GM23248 (cell line): ENCODE measurements around the gene MORC2. TPM values are rescaled to one million over a fixed set of nuclear protein-coding genes. Genes with fewer than 3 reads are reported as not detected.

Source experiments
- DNase-seq: peaks from one replicate; pipeline ENCODE4 v3.0.0-alpha.2; 2015
- H2AFZ ChIP-seq: fragments of 200-600 bp; sonication (generic); 2 replicates; pipeline ENCODE4 v1.6.1; 2016; ENCODE audit warnings: antibody characterized with exemption
- H3F3A ChIP-seq: fragments of 200-600 bp; sonication (generic); 2 replicates; pipeline ENCODE4 v1.6.1; 2016; ENCODE audit warnings: mild to moderate bottlenecking, antibody characterized with exemption, mixed run types; ENCODE audit not compliant: insufficient read depth
- H3K27ac ChIP-seq: fragments of 200-600 bp; sonication (generic); 2 replicates; pipeline ENCODE4 v1.5.1; 2016; ENCODE audit warnings: mild to moderate bottlenecking
- H3K27me3 ChIP-seq: fragments of 200-600 bp; sonication (generic); replicated peaks from 2 replicates; pipeline ENCODE4 v1.6.1; 2016; ENCODE audit warnings: mild to moderate bottlenecking; ENCODE audit not compliant: insufficient read depth
- H3K36me3 ChIP-seq: fragments of 200-600 bp; sonication (generic); 2 replicates; pipeline ENCODE4 v1.6.1; 2016; ENCODE audit warnings: low read depth, mild to moderate bottlenecking
- H3K4me1 ChIP-seq: fragments of 200-600 bp; sonication (generic); 2 replicates; pipeline ENCODE4 v1.6.1; 2016; ENCODE audit warnings: mild to moderate bottlenecking; ENCODE audit not compliant: insufficient read depth
- H3K4me2 ChIP-seq: fragments of 200-600 bp; sonication (generic); one replicate; pipeline ENCODE4 v1.6.1; 2016; ENCODE audit warnings: mild to moderate bottlenecking; ENCODE audit not compliant: unreplicated experiment
- H3K4me3 ChIP-seq: fragments of 200-600 bp; sonication (generic); 2 replicates; pipeline ENCODE4 v1.5.1; 2016; ENCODE audit warnings: mild to moderate bottlenecking
- H3K79me2 ChIP-seq: fragments of 200-600 bp; sonication (generic); 2 replicates; pipeline ENCODE4 v1.6.1; 2016; ENCODE audit warnings: mild to moderate bottlenecking; ENCODE audit not compliant: insufficient read depth
- H3K9ac ChIP-seq: fragments of 200-600 bp; sonication (generic); 2 replicates; pipeline ENCODE4 v1.6.1; 2016; ENCODE audit warnings: mild to moderate bottlenecking
- H3K9me2 ChIP-seq: fragments of 200-600 bp; sonication (generic); 2 replicates; pipeline ENCODE4 v1.6.1; 2016; ENCODE audit warnings: mixed run types, mild to moderate bottlenecking, moderate library complexity; ENCODE audit not compliant: insufficient read depth
- H3K9me3 ChIP-seq: fragments of 200-600 bp; sonication (generic); one replicate; pipeline ENCODE4 v1.6.1; 2017; ENCODE audit warnings: low read depth
- H4K20me1 ChIP-seq: fragments of 200-600 bp; sonication (generic); 2 replicates; pipeline ENCODE4 v1.6.0; 2016; ENCODE audit not compliant: insufficient read depth
- EZH2 ChIP-seq: fragments of 200-600 bp; sonication (generic); IDR thresholded peaks from 2 replicates; pipeline ENCODE4 v1.6.1; 2018; ENCODE audit warnings: antibody characterized with exemption, mild to moderate bottlenecking; ENCODE audit not compliant: insufficient read depth, poor library complexity, severe bottlenecking
- EZH2phosphoT487 ChIP-seq: fragments of 200-600 bp; sonication (generic); IDR thresholded peaks from 2 replicates; pipeline ENCODE4 v1.6.1; 2018; ENCODE audit warnings: antibody characterized with exemption, moderate library complexity, mild to moderate bottlenecking, low read depth; ENCODE audit not compliant: insufficient read depth
- WGBS, 2 experiments: methylation state at CpG; one replicate each; pipeline ENCODE4 v1.1.6; 2015 to 2017; ENCODE audit warnings: low lambda C conversion rate in 2 of 2, low coverage in 1 of 2; ENCODE audit errors: missing lambda C conversion rate in 2 of 2; 5-methylcytosine and 5-hydroxymethylcytosine counted together
- in situ Hi-C: fragments of 300-500 bp; cut with MboI; formaldehyde crosslinking; loops from 2 replicates; pipeline ENCODE4 v1.15.0; 2020
- polyA plus RNA-seq: library from polyadenylated mRNA; unstranded; fragments of >200 nt; fragmentation: Nextera tagmentation; extraction: Ambion mirVana; gene quantifications from 2 replicates; pipeline ENCODE4 v1.2.1, GENCODE V29; 2016
- total RNA-seq: library from RNA; depleted of rRNA; stranded (reverse); fragments of >200 nt; shearing (Covaris generic); gene quantifications from 2 replicates; pipeline ENCODE4 v1.2.3, GENCODE V29; 2014

Gene MORC2
- total and polyA plus RNA-seq, 2 experiments from 2014 or later: 13.2 to 16.8 TPM

DNA sequence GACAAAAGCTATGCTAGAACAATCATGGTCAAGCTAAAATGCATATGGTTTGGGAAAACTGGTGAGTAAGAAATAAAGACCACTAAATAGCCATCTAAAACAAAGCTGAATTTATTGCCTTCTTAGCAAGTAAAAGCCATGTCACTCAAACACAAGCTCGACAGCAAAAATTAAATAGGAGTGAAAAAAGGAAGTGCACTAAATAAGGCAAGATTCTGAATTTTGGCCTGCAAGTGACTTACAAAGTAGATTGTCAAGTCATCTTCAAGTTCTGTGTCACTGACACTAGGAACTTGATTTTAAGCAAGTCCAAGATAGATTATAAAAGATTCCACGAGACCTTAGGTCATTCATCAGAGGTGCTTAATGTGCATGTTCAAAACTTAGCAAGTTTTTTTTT, 27.9 kb upstream of the MORC2 start:
- Histone ChIP-seq H3K4me3 (no peak overlapping the region), H3K4me1 (no peaks in the 10 kb centered on the region), H2AFZ (no peak overlapping the region), H3K4me2 (no peak overlapping the region), H4K20me1 (no peaks in the 10 kb centered on the region), H3K27ac (no peak overlapping the region), H3K9me3 (no peaks in the 10 kb centered on the region), H3K9ac (no peak overlapping the region), H3K79me2 (no peaks in the 10 kb centered on the region), H3K36me3 (no peaks in the 10 kb centered on the region), H3F3A (no peaks in the 10 kb centered on the region), H3K9me2 (no peaks in the 10 kb centered on the region), H3K27me3 (no peaks in the 10 kb centered on the region)
- TF ChIP-seq EZH2 (no peak), EZH2phosphoT487 (no peak)
- 76 to 81% methylated on average over 2 of the region's 2 CpGs for WGBS, 2 experiments
- DNase-seq: no peak
- in situ Hi-C loops: no loop called here

DNA sequence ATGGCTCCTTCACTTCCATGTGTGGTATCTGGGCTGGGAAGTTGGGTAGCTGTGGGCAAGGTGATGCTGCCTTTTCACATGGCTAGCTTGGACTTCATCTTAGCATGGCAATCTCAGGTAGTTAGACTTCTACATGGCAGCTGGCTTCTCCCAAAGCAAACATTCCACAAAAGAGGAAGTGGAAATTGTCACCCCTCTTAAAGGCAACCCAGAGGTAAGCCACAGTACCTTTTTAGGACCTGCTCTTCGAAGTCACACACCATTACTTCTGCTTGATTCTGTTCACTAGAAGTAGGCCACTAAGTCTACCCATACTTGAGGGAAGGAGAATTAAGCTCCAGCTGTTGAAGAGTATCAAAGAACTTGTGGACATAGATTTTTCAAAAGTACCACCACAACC, 26.4 kb upstream of the MORC2 start:
- no peaks in the 10 kb centered on the region for H4K20me1 ChIP-seq
- no peak overlapping the region for H3K27ac ChIP-seq
- H3K4me2 ChIP-seq: no peak overlapping the region
- no peaks in the 10 kb centered on the region for H3K9me3 ChIP-seq
- no peaks in the 10 kb centered on the region for H3K27me3 ChIP-seq
- H3K4me3 ChIP-seq: no peak overlapping the region
- in situ Hi-C loops: no loop called here
- no peak overlapping the region for H2AFZ ChIP-seq
- no peaks in the 10 kb centered on the region for H3K4me1 ChIP-seq
- WGBS, 2 experiments: 3 to 15% methylated on average over 1 of the region's 1 CpG
- H3K9me2 ChIP-seq: no peaks in the 10 kb centered on the region
- H3F3A ChIP-seq: no peaks in the 10 kb centered on the region
- H3K36me3 ChIP-seq: no peaks in the 10 kb centered on the region
- H3K79me2 ChIP-seq: no peaks in the 10 kb centered on the region
- H3K9ac ChIP-seq: no peak overlapping the region
- no peak for TF ChIP-seq EZH2phosphoT487
- TF ChIP-seq EZH2: no peak
- no peak for DNase-seq

GRCh38 chr22:30992565-30992964, 24.0 kb upstream of the MORC2 start:
- in situ Hi-C loops: no loop called here
- no peaks in the 10 kb centered on the region for H3K27me3 ChIP-seq
- H3K9me2 ChIP-seq: no peaks in the 10 kb centered on the region
- no peaks in the 10 kb centered on the region for H3K36me3 ChIP-seq
- no peak overlapping the region for H3K4me3 ChIP-seq
- H3K79me2 ChIP-seq: no peaks in the 10 kb centered on the region
- no peaks in the 10 kb centered on the region for H3F3A ChIP-seq
- no peaks in the 10 kb centered on the region for H3K4me1 ChIP-seq
- H4K20me1 ChIP-seq: no peaks in the 10 kb centered on the region
- no peak overlapping the region for H3K9ac ChIP-seq
- no peak for DNase-seq
- TF ChIP-seq EZH2 (no peak), EZH2phosphoT487 (no peak)
- no peak overlapping the region for H2AFZ ChIP-seq
- no peaks in the 10 kb centered on the region for H3K9me3 ChIP-seq
- H3K27ac ChIP-seq: no peak overlapping the region
- no peak overlapping the region for H3K4me2 ChIP-seq
- WGBS, 2 experiments: 73 to 81% methylated on average over 2 of the region's 2 CpGs

- Histone ChIP-seq H3K36me3 (no peaks in the 10 kb centered on the region), H3K4me1 (no peaks in the 10 kb centered on the region), H2AFZ (no peak overlapping the region), H3K27me3 (no peaks in the 10 kb centered on the region), H3F3A (no peaks in the 10 kb centered on the region), H3K9me2 (no peaks in the 10 kb centered on the region), H3K4me2 (no peak overlapping the region), H3K27ac (no peak overlapping the region), H3K79me2 (no peaks in the 10 kb centered on the region), H3K4me3 (no peak overlapping the region), H3K9ac (no peak overlapping the region), H4K20me1 (no peaks in the 10 kb centered on the region), H3K9me3 (no peaks in the 10 kb centered on the region)
- 67 to 69% methylated on average over 1 of the region's 1 CpG for WGBS, 2 experiments
- TF ChIP-seq EZH2phosphoT487 (no peak), EZH2 (no peak)
- no peak for DNase-seq
- in situ Hi-C loops: no loop called here
These were observed 22.1 kb upstream of the MORC2 start for GRCh38 chr22:30990690-30991089.

DNA sequence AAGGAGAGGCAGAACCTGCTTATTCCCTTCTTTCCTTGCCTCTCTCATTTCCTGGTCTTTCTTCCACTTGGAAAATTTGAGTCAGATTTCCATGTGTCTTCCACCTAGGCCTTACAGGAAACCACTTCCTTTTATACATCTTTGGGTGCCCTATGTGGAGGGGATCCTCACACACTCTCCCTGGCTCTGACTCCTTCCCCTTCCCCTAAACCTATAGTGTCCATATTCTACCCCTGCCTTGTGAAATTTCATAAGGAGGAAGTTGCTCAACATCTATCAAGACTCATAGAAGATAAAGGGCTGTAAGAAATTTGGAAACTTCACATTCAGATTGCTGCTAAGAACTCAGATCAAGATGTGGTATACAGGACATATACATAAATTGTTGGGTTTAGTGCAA, 20.9 kb upstream of the MORC2 start:
- Histone ChIP-seq H3K4me1 (no peaks in the 10 kb centered on the region), H3K9me3 (no peaks in the 10 kb centered on the region), H4K20me1 (no peaks in the 10 kb centered on the region), H3K9me2 (no peaks in the 10 kb centered on the region), H3K79me2 (no peaks in the 10 kb centered on the region), H3K4me3 (no peak overlapping the region), H3K9ac (no peak overlapping the region), H3K4me2 (no peak overlapping the region), H3F3A (no peaks in the 10 kb centered on the region), H3K36me3 (no peaks in the 10 kb centered on the region), H3K27me3 (no peaks in the 10 kb centered on the region), H3K27ac (no peak overlapping the region), H2AFZ (no peak overlapping the region)
- TF ChIP-seq EZH2phosphoT487: no peak
- no peak for TF ChIP-seq EZH2
- in situ Hi-C loops: no loop called here
- no peak for DNase-seq
